IMR-90 (cell line): Measurements from ENCODE around the gene DPH6. TPM values are rescaled to one million over a fixed set of nuclear protein-coding genes. Genes with fewer than 3 reads are reported as not detected.

Experiments used
- ATAC-seq: fragments of 200-7000 bp; cut with Tn5 transposase; 2 replicates; pipeline ENCODE4 v1.9.1; 2020; ENCODE audit warnings: low read depth, mild to moderate bottlenecking, moderate library complexity
- BruUV-seq: library from RNA; stranded (reverse); fragments of 400-500 nt; replicated peaks from 2 replicates; lab custom pipeline; 2021; lab: Mats Ljungman, UMichigan
- CTCF ChIA-PET: fragments of 300-600 bp; formaldehyde crosslinking; extraction: SDS; loops from one replicate; lab custom pipeline; 2021; ENCODE audit warnings: antibody characterized with exemption; lab: Yijun Ruan, JAX
- POLR2A ChIA-PET: fragments of 300-600 bp; sonication (Branson Sonifier 250); formaldehyde crosslinking; loops from one replicate; lab custom pipeline; 2022; ENCODE audit warnings: antibody characterized with exemption; ENCODE audit not compliant: unreplicated experiment; lab: Charles Lee
- DNase-seq: peaks from one replicate; pipeline ENCODE4 v3.0.0; 2013
- H2AFZ ChIP-seq: replicated peaks from 2 replicates; pipeline ENCODE3; 2013; ENCODE audit warnings: low read length, mild to moderate bottlenecking; ENCODE audit not compliant: poor library complexity
- H2AK5ac ChIP-seq: 2 replicates; pipeline ENCODE4 v1.6.1; 2013; ENCODE audit warnings: low read depth, low read length, inconsistent platforms
- H2AK9ac ChIP-seq: replicated peaks from 2 replicates; pipeline ENCODE3; 2013; ENCODE audit warnings: mild to moderate bottlenecking, low read depth, low read length, moderate library complexity; ENCODE audit not compliant: poor library complexity
- H2BK120ac ChIP-seq: 2 replicates; pipeline ENCODE4 v1.6.1; 2013; ENCODE audit warnings: low read depth, low read length, inconsistent platforms
- H2BK15ac ChIP-seq: 3 replicates; pipeline ENCODE4 v1.6.1; 2013; ENCODE audit warnings: low read depth, low read length, inconsistent platforms
- H2BK20ac ChIP-seq: 2 replicates; pipeline ENCODE4 v1.6.1; 2013; ENCODE audit warnings: low read depth, mild to moderate bottlenecking, inconsistent platforms, low read length, moderate library complexity
- H2BK5ac ChIP-seq: 2 replicates; pipeline ENCODE4 v1.6.1; 2013; ENCODE audit warnings: mild to moderate bottlenecking, low read depth, low read length, inconsistent platforms; ENCODE audit not compliant: poor library complexity, severe bottlenecking
- H3K14ac ChIP-seq: replicated peaks from 2 replicates; pipeline ENCODE4 v1.6.1; 2013; ENCODE audit warnings: low read depth, low read length, inconsistent platforms
- H3K18ac ChIP-seq: 2 replicates; pipeline ENCODE4 v1.6.1; 2013; ENCODE audit warnings: low read depth, low read length, control low read depth
- H3K23ac ChIP-seq: 2 replicates; pipeline ENCODE4 v1.6.1; 2013; ENCODE audit warnings: low read depth, low read length, inconsistent platforms
- H3K27ac ChIP-seq: 2 replicates; pipeline ENCODE4 v1.5.1; 2013; ENCODE audit warnings: mild to moderate bottlenecking, control low read depth, low read length; ENCODE audit not compliant: insufficient read depth
- H3K27me3 ChIP-seq: 2 replicates; pipeline ENCODE4 v1.6.1; 2013; ENCODE audit warnings: low read length; ENCODE audit not compliant: control insufficient read depth, insufficient read depth
- H3K36me3 ChIP-seq: 2 replicates; pipeline ENCODE4 v1.6.1; 2013; ENCODE audit warnings: low read length, mixed read lengths; ENCODE audit not compliant: control insufficient read depth, insufficient read depth
- H3K4ac ChIP-seq: 2 replicates; pipeline ENCODE4 v1.6.1; 2013; ENCODE audit warnings: low read depth, low read length, inconsistent platforms
- H3K4me1 ChIP-seq: 2 replicates; pipeline ENCODE4 v1.6.1; 2013; ENCODE audit warnings: low read length, mixed read lengths; ENCODE audit not compliant: control insufficient read depth, insufficient read depth
- H3K4me2 ChIP-seq: 2 replicates; pipeline ENCODE4 v1.6.1; 2013; ENCODE audit warnings: low read depth, mild to moderate bottlenecking, control low read depth, low read length, moderate library complexity
- H3K4me3 ChIP-seq: 2 replicates; pipeline ENCODE4 v1.5.1; 2013; ENCODE audit warnings: low read depth, mild to moderate bottlenecking, control low read depth, low read length, moderate library complexity; ENCODE audit not compliant: insufficient read depth
- H3K56ac ChIP-seq: 2 replicates; pipeline ENCODE4 v1.6.1; 2013; ENCODE audit warnings: low read length, inconsistent platforms; ENCODE audit not compliant: insufficient read depth; ENCODE audit errors: extremely low read depth
- H3K79me1 ChIP-seq, 2 experiments: 2 replicates each; pipeline ENCODE4 v1.6.1; 2013; ENCODE audit warnings: low read length in 2 of 2, inconsistent platforms in 1 of 2, low read depth in 1 of 2
- H3K9ac ChIP-seq: 2 replicates; pipeline ENCODE4 v1.6.1; 2013; ENCODE audit warnings: low read depth, low read length, control low read depth
- H3K9me1 ChIP-seq: 2 replicates; pipeline ENCODE4 v1.6.1; 2013; ENCODE audit warnings: low read length, inconsistent platforms; ENCODE audit not compliant: insufficient read depth
- H3K9me3 ChIP-seq: 2 replicates; pipeline ENCODE4 v1.6.1; 2013; ENCODE audit warnings: low read length; ENCODE audit not compliant: control insufficient read depth, insufficient read depth
- H4K20me1 ChIP-seq: 2 replicates; pipeline ENCODE4 v1.6.1; 2013; ENCODE audit warnings: low read length, inconsistent platforms; ENCODE audit not compliant: insufficient read depth
- H4K5ac ChIP-seq: 2 replicates; pipeline ENCODE4 v1.6.1; 2013; ENCODE audit warnings: mild to moderate bottlenecking, low read depth, low read length, control low read depth
- H4K8ac ChIP-seq, 2 experiments: 2 replicates each; pipeline ENCODE4 v1.6.1; 2013; ENCODE audit warnings: low read depth in 2 of 2, low read length in 2 of 2, control low read depth in 1 of 2, inconsistent platforms in 1 of 2
- H4K91ac ChIP-seq: 2 replicates; pipeline ENCODE4 v1.6.1; 2013; ENCODE audit warnings: low read depth, low read length, inconsistent platforms; ENCODE audit not compliant: insufficient read depth
- CTCF ChIP-seq: conservative IDR thresholded peaks from 2 replicates; pipeline ENCODE4 v1.5.1; 2012; ENCODE audit warnings: mild to moderate bottlenecking, low read depth, low read length, improper control_type of control experiment
- ELK1 ChIP-seq: fragments of 150-350 bp; IDR thresholded peaks from 2 replicates; pipeline ENCODE4 v1.6.1; 2016; ENCODE audit warnings: low read depth, mild to moderate bottlenecking, low read length, moderate library complexity, borderline replicate concordance
- FOS ChIP-seq: fragments of 150-350 bp; IDR thresholded peaks from 2 replicates; pipeline ENCODE4 v1.6.1; 2016; ENCODE audit warnings: low read depth, low read length
- MAFK ChIP-seq: IDR thresholded peaks from 2 replicates; pipeline ENCODE4 v1.6.1; 2012; ENCODE audit warnings: low read depth, low read length, improper control_type of control experiment
- MXI1 ChIP-seq: IDR thresholded peaks from 2 replicates; pipeline ENCODE4 v1.6.1; 2012; ENCODE audit warnings: low read depth, mild to moderate bottlenecking, low read length, moderate library complexity, borderline replicate concordance
- NFE2L2 ChIP-seq: fragments of 150-350 bp; IDR thresholded peaks from 2 replicates; pipeline ENCODE4 v1.6.1; 2016; ENCODE audit warnings: low read depth, mild to moderate bottlenecking, low read length
- RAD21 ChIP-seq: IDR thresholded peaks from 2 replicates; pipeline ENCODE4 v1.6.1; 2012; ENCODE audit warnings: low read length, improper control_type of control experiment
- RCOR1 ChIP-seq: IDR thresholded peaks from 2 replicates; pipeline ENCODE4 v1.6.1; 2012; ENCODE audit warnings: mild to moderate bottlenecking, low read length, improper control_type of control experiment; ENCODE audit not compliant: insufficient replicate concordance
- WGBS, 2 experiments: methylation state at CpG; one replicate each; pipeline versions ENCODE4 v1.1.5 to v1.1.7; 2013; ENCODE audit warnings: missing lambda C conversion rate in 2 of 2; ENCODE audit not compliant: insufficient read length in 1 of 2; ENCODE audit errors: extremely low coverage in 2 of 2; 5-methylcytosine and 5-hydroxymethylcytosine counted together
- dilution Hi-C: fragments of 300-500 bp; cut with HindIII; formaldehyde crosslinking; loops from one replicate; pipeline ENCODE4 v1.14.3; 2018; ENCODE audit warnings: low sequenced_read_pairs; ENCODE audit not compliant: unreplicated experiment
- in situ Hi-C: fragments of 300-500 bp; cut with MboI; formaldehyde crosslinking; loops from 3 replicates; pipeline ENCODE4 v1.14.3; 2019; ENCODE audit warnings: low sequenced_read_pairs, inconsistent platforms, mixed read lengths
- intact Hi-C: fragments of 100-400 bp; cut with micrococcal nuclease; formaldehyde crosslinking; loops from 2 replicates; pipeline ENCODE4 v1.10.0; 2022
- polyA plus RNA-seq, 3 experiments: library from polyadenylated mRNA; depleted of rRNA; stranded (reverse); fragments of >200 nt; gene quantifications; 2 replicates each; pipeline ENCODE4 v1.2.3, GENCODE V29; 2012; ENCODE audit warnings: low replicate concordance in 1 of 3
- total RNA-seq: library from RNA; depleted of rRNA; stranded (reverse); fragments of >200 nt; gene quantifications from 2 replicates; pipeline ENCODE4 v1.2.3, GENCODE V29; 2012

DPH6 gene
- total and polyA plus RNA-seq, 2 of the 4 experiments (the other 2 are of a cell fraction) = 6.1 to 8.1 TPM

GRCh38 chr15:35560870-35561269 lies 14.9 kb upstream of the DPH6 start:
- 0 out of 2 replicates have a peak, but pooled peaks cover 3% of the 10 kb centered on the region for H3K9me1 ChIP-seq
- intact Hi-C loops = no loop called here
- no peak overlapping the region for H2AFZ ChIP-seq

More at GRCh38 chr15:35560870-35561269, 14.9 kb upstream of the DPH6 start:
- H4K5ac ChIP-seq = no peak overlapping the region
- H3K4ac ChIP-seq = no peak overlapping the region
- no peak overlapping the region for H2AK5ac ChIP-seq
- WGBS, 2 experiments = no CpG with 5 or more reads among the region's 2 CpGs
- H2BK20ac ChIP-seq = no peak overlapping the region
- TF ChIP-seq FOS (no peak), MAFK (no peak), NFE2L2 (no peak), MXI1 (no peak), ELK1 (no peak), RAD21 (no peak), RCOR1 (no peak), CTCF (no peak)
- no peak overlapping the region for H2BK15ac ChIP-seq
- no peak overlapping the region for H3K4me2 ChIP-seq
- POLR2A ChIA-PET = no interaction called here
- H3K79me1 ChIP-seq = 0 out of 4 replicates have a peak, but pooled peaks cover 0 to 3% of the 10 kb centered on the region in 2 experiments
- peaks cover 5% of the 10 kb centered on the region for H3K4me1 ChIP-seq
- H4K20me1 ChIP-seq = no peaks in the 10 kb centered on the region
- H3K9me3 ChIP-seq = no peaks in the 10 kb centered on the region
- H2AK9ac ChIP-seq = no peak overlapping the region
- no peak overlapping the region for H3K14ac ChIP-seq
- no peak overlapping the region for H3K4me3 ChIP-seq
- H3K56ac ChIP-seq = no peak overlapping the region
- BruUV-seq = no TSS peak
- no peak overlapping the region for H3K9ac ChIP-seq
- dilution Hi-C loops (no loop called here), in situ Hi-C loops (no loop called here)
- no peak overlapping the region for H2BK120ac ChIP-seq
- no peak overlapping the region for H2BK5ac ChIP-seq
- CTCF ChIA-PET = no interaction called here
- no peak overlapping the region for H3K18ac ChIP-seq
- no peak for DNase-seq
- H3K23ac ChIP-seq = no peak overlapping the region
- no peak overlapping the region for H3K27ac ChIP-seq
- no peak for ATAC-seq
- no peak overlapping the region for H4K91ac ChIP-seq
- no peaks in the 10 kb centered on the region for H3K36me3 ChIP-seq
- no peaks in the 10 kb centered on the region for H3K27me3 ChIP-seq
- no peak overlapping the region for H4K8ac ChIP-seq
